B cell (primary cell): ENCODE results near the gene GRID1. TPM values are rescaled to one million over a fixed set of nuclear protein-coding genes. Genes with fewer than 3 reads are reported as not detected.

Experiments
- ATAC-seq: fragments of 200-7000 bp; cut with Tn5 transposase; one replicate; pipeline ENCODE4 v1.10.0; 2021; ENCODE audit warnings: low read depth, mild to moderate bottlenecking, moderate number of reproducible peaks, moderate library complexity
- CTCF ChIA-PET: fragments of 350-600 bp; sonication (Branson Sonifier 250); formaldehyde crosslinking; loops from one replicate; lab custom pipeline; 2021; ENCODE audit warnings: antibody characterized with exemption, inconsistent platforms; lab: Charles Lee
- POLR2A ChIA-PET: fragments of 350-600 bp; sonication (Branson Sonifier 250); formaldehyde crosslinking; loops from one replicate; lab custom pipeline; 2021; ENCODE audit warnings: antibody characterized with exemption; lab: Charles Lee
- DNase-seq: peaks from one replicate; pipeline ENCODE4 v3.0.0; 2013
- H2AFZ ChIP-seq: 2 replicates; pipeline ENCODE4 v1.6.1; 2012; ENCODE audit warnings: mild to moderate bottlenecking, low read depth, low read length; ENCODE audit not compliant: insufficient read depth, poor library complexity, severe bottlenecking
- H3K27ac ChIP-seq, 2 donors: 1 replicate in 1 of 2; 2 replicates in 1 of 2; pipeline ENCODE4 v1.5.1; 2012 to 2013; ENCODE audit warnings: low read length in 2 of 2, mild to moderate bottlenecking in 2 of 2, moderate library complexity in 1 of 2
- H3K27me3 ChIP-seq, 4 experiments: fragments of 200-600 bp in 1 of 4; sonication (generic) in 1 of 4; replicated peaks in 1 of 4; 1 replicate in 2 of 4; 2 replicates in 2 of 4; pipeline versions ENCODE4 v1.6.1 to v1.7.0; 2013 to 2016; ENCODE audit warnings: low read length in 3 of 4, mild to moderate bottlenecking in 2 of 4, mixed read lengths in 1 of 4, moderate library complexity in 1 of 4; ENCODE audit not compliant: insufficient read depth in 4 of 4, control insufficient read depth in 3 of 4; ENCODE audit errors: control extremely low read depth in 1 of 4
- H3K36me3 ChIP-seq, 2 experiments: replicated peaks in 1 of 2; 1 replicate in 1 of 2; 2 replicates in 1 of 2; pipeline versions ENCODE4 v1.6.1 to v1.7.1; 2013; ENCODE audit warnings: low read length in 1 of 2; ENCODE audit not compliant: insufficient read depth in 2 of 2, control insufficient read depth in 1 of 2; ENCODE audit errors: control extremely low read depth in 1 of 2, extremely low read depth in 1 of 2
- H3K4me1 ChIP-seq, 2 donors: fragments of 200-600 bp in 1 of 2; sonication (generic) in 1 of 2; 1 replicate in 1 of 2; 2 replicates in 1 of 2; pipeline versions ENCODE4 v1.5.1 to v1.6.1; 2013 to 2017; ENCODE audit warnings: low read length in 2 of 2; ENCODE audit not compliant: control insufficient read depth in 2 of 2, insufficient read depth in 2 of 2
- H3K4me2 ChIP-seq: replicated peaks from 2 replicates; pipeline ENCODE3; 2012; ENCODE audit warnings: mild to moderate bottlenecking, low read depth, low read length; ENCODE audit not compliant: poor library complexity, severe bottlenecking
- H3K4me3 ChIP-seq, 5 experiments: fragments of 200-600 bp in 1 of 5; sonication (generic) in 1 of 5; 1 replicate in 3 of 5; 2 replicates in 2 of 5; pipeline versions ENCODE4 v1.5.1 to v1.7.0; 2011 to 2016; ENCODE audit warnings: low read length in 4 of 5, mild to moderate bottlenecking in 4 of 5, low read depth in 2 of 5, control low read depth in 1 of 5, moderate library complexity in 1 of 5; ENCODE audit not compliant: insufficient read depth in 1 of 5; ENCODE audit errors: control extremely low read depth in 1 of 5, extremely low read depth in 1 of 5
- H3K79me2 ChIP-seq: fragments of 200-600 bp; sonication (generic); one replicate; pipeline ENCODE4 v1.6.0; 2016; ENCODE audit warnings: low read length; ENCODE audit not compliant: control insufficient read depth, insufficient read depth
- H3K9ac ChIP-seq: fragments of 200-600 bp; sonication (generic); 2 replicates; pipeline ENCODE4 v1.6.1; 2017; ENCODE audit warnings: mild to moderate bottlenecking, low read length, moderate library complexity
- H3K9me3 ChIP-seq, 3 donors: one replicate each; pipeline versions ENCODE4 v1.6.1 to v1.7.1; 2013; ENCODE audit warnings: low read length in 2 of 3; ENCODE audit not compliant: control insufficient read depth in 2 of 3, insufficient read depth in 1 of 3; ENCODE audit errors: control extremely low read depth in 1 of 3
- H4K20me1 ChIP-seq: 2 replicates; pipeline ENCODE4 v1.6.0; 2012; ENCODE audit warnings: mild to moderate bottlenecking, low read length; ENCODE audit not compliant: insufficient read depth, control insufficient read depth, poor library complexity, severe bottlenecking
- H3K27ac Mint-ChIP-seq: one replicate; pipeline ENCODE4 v1.8.0; 2021; ENCODE audit warnings: mixed read lengths
- H3K27me3 Mint-ChIP-seq: one replicate; pipeline ENCODE4 v1.8.0; 2021; ENCODE audit warnings: mixed read lengths
- H3K4me1 Mint-ChIP-seq: one replicate; pipeline ENCODE4 v1.8.0; 2021; ENCODE audit warnings: mixed read lengths
- H3K4me3 Mint-ChIP-seq: one replicate; pipeline ENCODE4 v1.8.0; 2021; ENCODE audit warnings: mixed read lengths
- H3K9me3 Mint-ChIP-seq: one replicate; pipeline ENCODE4 v1.8.0; 2022; ENCODE audit warnings: mixed read lengths; ENCODE audit not compliant: insufficient read depth
- CTCF ChIP-seq: fragments of 200-600 bp; IDR thresholded peaks from one replicate; pipeline ENCODE4 v1.8.0; 2022; ENCODE audit warnings: antibody characterized with exemption, mild to moderate bottlenecking
- EZH2 ChIP-seq: IDR thresholded peaks from 2 replicates; pipeline ENCODE4 v1.6.1; 2012; ENCODE audit warnings: borderline replicate concordance, low read depth, mild to moderate bottlenecking, moderate library complexity, low read length; ENCODE audit not compliant: insufficient read depth, poor library complexity, severe bottlenecking
- WGBS: methylation state at CpG from one replicate; pipeline ENCODE4 v1.1.5; 2013; ENCODE audit warnings: missing lambda C conversion rate; ENCODE audit not compliant: insufficient coverage; 5-methylcytosine and 5-hydroxymethylcytosine counted together
- intact Hi-C: fragments of 100-400 bp; cut with micrococcal nuclease; formaldehyde crosslinking; loops from one replicate; pipeline ENCODE4 v1.10.0; 2022
- polyA plus RNA-seq: library from polyadenylated mRNA; depleted of rRNA; stranded (reverse); fragments of >200 nt; gene quantifications from 2 replicates; pipeline ENCODE4 v1.2.3, GENCODE V29; 2012
- total RNA-seq, 2 donors: library from RNA; stranded (reverse); fragments of 120-200 nt in 1 of 2; gene quantifications; 1 replicate in 1 of 2; 2 replicates in 1 of 2; pipeline versions ENCODE4 v1.2.3 to v1.2.4, GENCODE V29; 2013 to 2022

Gene GRID1
- total and polyA plus RNA-seq, 2 donors (not counting 1 experiment from before 2014, with no cell fraction given), result not detected

DNA sequence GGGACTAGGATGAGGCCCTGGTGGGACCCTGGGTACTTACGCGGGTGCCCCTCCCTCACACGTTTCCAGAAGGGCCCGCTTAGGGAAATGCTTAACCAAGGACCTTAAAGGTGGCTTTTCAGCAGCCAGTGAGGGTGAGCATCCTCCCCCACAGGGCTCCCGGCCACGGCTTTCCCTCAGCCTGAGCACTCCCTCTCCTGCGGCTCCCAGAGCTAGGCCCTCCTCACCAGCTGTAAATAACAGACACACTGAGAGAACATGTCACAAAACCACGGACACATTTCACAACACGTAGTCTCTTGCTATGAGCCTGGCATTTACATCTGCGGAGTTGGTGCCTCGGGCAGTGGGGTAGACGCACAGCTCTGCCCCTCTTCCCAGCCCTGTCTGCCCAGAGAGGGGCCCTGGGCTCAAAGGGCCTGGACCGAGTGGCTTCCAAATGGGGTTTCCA is 25.2 kb downstream of the GRID1 start:
- Histone ChIP-seq H3K9me3 (peaks cover 0 to 12% (median 0%) of the 10 kb centered on the region in 3 donors), H3K36me3 (no peaks in the 10 kb centered on the region), H3K9ac (no peak overlapping the region), H3K4me3 (no peak overlapping the region), H3K4me1 (no peaks in the 10 kb centered on the region), H3K27ac (no peak overlapping the region), H4K20me1 (no peaks in the 10 kb centered on the region), H2AFZ (no peak overlapping the region), H3K79me2 (no peaks in the 10 kb centered on the region), H3K4me2 (no peak overlapping the region), H3K27me3 (peaks cover 0 to 3% (median 0%) of the 10 kb centered on the region in 4 experiments)
- DNase-seq, result no peak
- intact Hi-C loops, result no loop called here
- TF ChIP-seq CTCF (no peak), EZH2 (no peak)
- Mint-ChIP-seq H3K4me3 (no peak overlapping the region), H3K9me3 (no peaks in the 10 kb centered on the region), H3K27ac (no peak overlapping the region), H3K27me3 (peaks cover 9% of the 10 kb centered on the region), H3K4me1 (no peaks in the 10 kb centered on the region)
- no peak for ATAC-seq
- ChIA-PET CTCF (no interaction called here), POLR2A (no interaction called here)
- WGBS, result 73% methylated on average over 13 of the region's 13 CpGs

- DNase-seq, result no peak
- CTCF ChIA-PET, result no interaction called here
Observed at GRCh38 chr10:86340991-86341260, 25.7 kb downstream of the GRID1 start.

More at GRCh38 chr10:86340991-86341260, 25.7 kb downstream of the GRID1 start:
- Mint-ChIP-seq H3K9me3 (no peaks in the 10 kb centered on the region), H3K27ac (no peak overlapping the region), H3K4me1 (no peaks in the 10 kb centered on the region), H3K4me3 (no peak overlapping the region), H3K27me3 (peaks cover 9% of the 10 kb centered on the region)
- 93% methylated on average over 3 of the region's 3 CpGs for WGBS
- Histone ChIP-seq H3K36me3 (no peaks in the 10 kb centered on the region), H3K79me2 (no peaks in the 10 kb centered on the region), H3K9ac (no peak overlapping the region), H3K27me3 (peaks cover 0 to 3% (median 0%) of the 10 kb centered on the region in 4 experiments), H3K9me3 (peaks cover 0 to 12% (median 0%) of the 10 kb centered on the region in 3 donors), H3K4me3 (no peak overlapping the region), H3K4me2 (no peak overlapping the region), H3K4me1 (no peaks in the 10 kb centered on the region), H3K27ac (no peak overlapping the region), H2AFZ (no peak overlapping the region), H4K20me1 (no peaks in the 10 kb centered on the region)
- no peak for ATAC-seq
- no peak for TF ChIP-seq EZH2
- no peak for TF ChIP-seq CTCF
- POLR2A ChIA-PET, result no interaction called here
- intact Hi-C loops, result no loop called here
